Activated CD8-positive, alpha-beta T cell treated with anti-CD3 and anti-CD28 coated beads for 36 hours (primary cell): ENCODE data around the gene IL1RAP. TPM values are rescaled to one million over a fixed set of nuclear protein-coding genes. Genes with fewer than 3 reads are reported as not detected.

Experiments used
- ATAC-seq: fragments of 200-7000 bp; cut with Tn5 transposase; one replicate; pipeline ENCODE4 v1.10.0; 2021; ENCODE audit warnings: mild to moderate bottlenecking, moderate library complexity
- CTCF ChIA-PET: fragments of 350-600 bp; sonication (Branson Sonifier 250); formaldehyde crosslinking; loops from one replicate; lab custom pipeline; 2021; ENCODE audit warnings: antibody characterized with exemption; lab: Charles Lee
- POLR2A ChIA-PET: fragments of 350-600 bp; sonication (Branson Sonifier 250); formaldehyde crosslinking; loops from one replicate; lab custom pipeline; 2021; ENCODE audit warnings: antibody characterized with exemption; lab: Charles Lee
- DNase-seq: peaks from one replicate; pipeline ENCODE4 v3.0.0-alpha.2; 2020
- H3K27ac Mint-ChIP-seq: one replicate; pipeline ENCODE4 v1.8.0; 2021; ENCODE audit warnings: mild to moderate bottlenecking, mixed read lengths
- H3K27me3 Mint-ChIP-seq: one replicate; pipeline ENCODE4 v1.8.0; 2021; ENCODE audit warnings: mixed read lengths
- H3K36me3 Mint-ChIP-seq: one replicate; pipeline ENCODE4 v1.8.0; 2021; ENCODE audit warnings: low read depth, mixed read lengths
- H3K4me1 Mint-ChIP-seq: one replicate; pipeline ENCODE4 v1.8.0; 2021; ENCODE audit warnings: low read depth, mixed read lengths
- H3K4me3 Mint-ChIP-seq: one replicate; pipeline ENCODE4 v1.8.0; 2021; ENCODE audit warnings: mild to moderate bottlenecking, moderate library complexity, mixed read lengths
- H3K9me3 Mint-ChIP-seq: one replicate; pipeline ENCODE4 v1.8.0; 2021; ENCODE audit warnings: mixed read lengths
- intact Hi-C: fragments of 100-400 bp; cut with micrococcal nuclease; formaldehyde crosslinking; loops from one replicate; pipeline ENCODE4 v1.10.0; 2022
- total RNA-seq, 2 experiments: library from RNA; stranded (reverse); gene quantifications; one replicate each; pipeline ENCODE4 v1.2.3, GENCODE V29; 2021
- TF ChIP-seq, protein P1 (sequence below): fragments of 200-600 bp; IDR thresholded peaks from one replicate; pipeline ENCODE4 v1.8.0; 2022; ENCODE audit warnings: antibody characterized with exemption, mild to moderate bottlenecking

IL1RAP gene
- total RNA-seq, 2 experiments from 2014 or later: 18.8 to 20.2 TPM

DNA sequence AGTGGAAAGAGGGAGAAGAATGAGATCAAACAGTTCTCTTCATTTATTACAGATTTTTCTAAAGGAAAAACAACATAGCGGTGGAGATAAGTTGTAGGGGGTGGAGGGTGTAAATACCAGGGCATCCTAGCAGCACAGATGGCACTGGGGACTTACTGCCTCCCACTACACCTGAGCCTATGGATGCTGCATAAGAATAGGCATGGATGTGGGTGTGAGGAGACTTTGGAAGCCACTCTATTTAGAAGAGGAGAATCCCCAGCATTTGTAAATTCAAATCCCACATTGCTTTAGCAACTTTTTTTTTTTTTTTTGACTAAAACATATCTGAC lies 27.4 kb upstream of the IL1RAP start:
- Mint-ChIP-seq H3K4me1 (peaks cover 9% of the 10 kb centered on the region), H3K9me3 (peaks cover 2% of the 10 kb centered on the region), H3K27me3 (peaks cover 54% of the 10 kb centered on the region), H3K4me3 (no peak overlapping the region), H3K36me3 (no peaks in the 10 kb centered on the region), H3K27ac (no peak overlapping the region)
- TF ChIP-seq, protein P1, sequence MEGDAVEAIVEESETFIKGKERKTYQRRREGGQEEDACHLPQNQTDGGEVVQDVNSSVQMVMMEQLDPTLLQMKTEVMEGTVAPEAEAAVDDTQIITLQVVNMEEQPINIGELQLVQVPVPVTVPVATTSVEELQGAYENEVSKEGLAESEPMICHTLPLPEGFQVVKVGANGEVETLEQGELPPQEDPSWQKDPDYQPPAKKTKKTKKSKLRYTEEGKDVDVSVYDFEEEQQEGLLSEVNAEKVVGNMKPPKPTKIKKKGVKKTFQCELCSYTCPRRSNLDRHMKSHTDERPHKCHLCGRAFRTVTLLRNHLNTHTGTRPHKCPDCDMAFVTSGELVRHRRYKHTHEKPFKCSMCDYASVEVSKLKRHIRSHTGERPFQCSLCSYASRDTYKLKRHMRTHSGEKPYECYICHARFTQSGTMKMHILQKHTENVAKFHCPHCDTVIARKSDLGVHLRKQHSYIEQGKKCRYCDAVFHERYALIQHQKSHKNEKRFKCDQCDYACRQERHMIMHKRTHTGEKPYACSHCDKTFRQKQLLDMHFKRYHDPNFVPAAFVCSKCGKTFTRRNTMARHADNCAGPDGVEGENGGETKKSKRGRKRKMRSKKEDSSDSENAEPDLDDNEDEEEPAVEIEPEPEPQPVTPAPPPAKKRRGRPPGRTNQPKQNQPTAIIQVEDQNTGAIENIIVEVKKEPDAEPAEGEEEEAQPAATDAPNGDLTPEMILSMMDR: no peak
- no peak for DNase-seq
- no peak for ATAC-seq
- CTCF ChIA-PET: no interaction called here
- POLR2A ChIA-PET: no interaction called here
- intact Hi-C loops: no loop called here

DNA sequence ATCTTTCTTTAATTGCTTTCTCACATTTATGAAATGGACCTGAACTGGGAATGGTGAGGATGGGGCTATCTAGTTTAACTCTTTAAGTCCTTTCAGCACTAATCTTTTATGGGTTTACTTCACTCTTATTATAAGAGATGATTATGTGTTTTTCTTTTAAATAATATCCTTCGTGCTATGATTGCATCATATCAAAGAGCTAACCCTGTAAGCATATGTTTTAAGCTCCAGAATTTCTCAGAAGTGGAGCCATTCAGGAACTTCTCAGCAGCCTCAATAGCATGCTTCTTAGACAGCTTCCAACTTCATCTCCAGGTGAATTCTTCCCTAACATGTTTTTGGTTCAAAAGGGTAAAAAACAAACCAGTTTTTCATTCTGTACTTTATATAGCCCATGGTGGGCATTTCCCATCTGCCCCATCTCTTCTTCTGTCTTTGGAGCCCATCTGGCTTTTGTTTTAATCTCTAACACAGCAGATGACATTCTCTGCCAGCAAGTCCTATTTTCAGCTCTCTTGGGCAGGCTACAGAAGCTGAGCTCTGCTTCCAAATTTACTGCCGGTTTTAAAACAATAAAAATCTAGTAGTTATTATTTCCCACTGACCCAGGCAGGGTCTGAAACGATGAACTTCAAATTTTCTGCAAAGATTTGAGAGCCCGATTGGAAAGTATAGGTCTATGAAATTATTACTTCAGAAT lies 26.8 kb upstream of the IL1RAP start:
- H3K9me3 Mint-ChIP-seq: peaks cover 2% of the 10 kb centered on the region
- peaks cover 54% of the 10 kb centered on the region for H3K27me3 Mint-ChIP-seq
- no peak overlapping the region for H3K4me3 Mint-ChIP-seq
- no peak for DNase-seq
- ChIA-PET CTCF (interaction anchor here (1.1 to 1.4 kb wide), 2 partner anchors 12 to 165 kb away, joined by 3 to 4 read pairs; partner anchors contain the start of gene CLDN1), POLR2A (no interaction called here)
- intact Hi-C loops: no loop called here
- H3K27ac Mint-ChIP-seq: no peak overlapping the region
- ATAC-seq: no peak
- TF ChIP-seq, protein P1: no peak
- H3K4me1 Mint-ChIP-seq: peaks cover 14% of the 10 kb centered on the region
- no peaks in the 10 kb centered on the region for H3K36me3 Mint-ChIP-seq

DNA sequence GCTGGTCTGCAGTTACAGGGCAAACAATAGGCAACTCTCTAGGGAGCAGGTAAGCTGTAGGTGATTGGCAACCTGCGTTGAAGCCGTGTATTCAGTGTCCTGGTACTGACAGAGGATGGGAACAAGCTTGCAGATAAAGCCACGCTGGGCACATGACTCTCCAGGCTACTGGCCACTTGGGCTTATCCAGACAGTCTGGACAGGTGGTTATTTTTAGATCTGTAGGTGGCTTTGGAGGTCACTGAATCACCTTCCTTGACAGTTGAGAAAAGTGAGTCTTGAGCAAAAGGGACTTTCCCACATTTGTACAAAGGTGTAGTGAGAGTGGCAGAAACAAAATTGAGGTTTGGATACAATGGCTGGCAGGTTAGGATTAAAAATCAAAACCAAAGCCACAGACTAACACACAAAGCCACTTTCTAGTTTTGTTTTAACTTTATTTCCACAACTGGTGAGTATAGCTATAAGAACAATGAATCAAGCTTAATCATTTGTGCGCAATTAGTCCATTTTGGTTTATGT lies 22.3 kb upstream of the IL1RAP start:
- POLR2A ChIA-PET: interaction anchor here (0.7 kb wide), 1 partner anchor 86 kb away, joined by 3 read pairs; no protein-coding TSS in a partner anchor
- peak; percentile 94 for ATAC-seq
- intact Hi-C loops: no loop called here
- peak; percentile 38 for DNase-seq
- Mint-ChIP-seq H3K9me3 (no peaks in the 10 kb centered on the region), H3K4me3 (no peak overlapping the region), H3K27me3 (peaks cover 51% of the 10 kb centered on the region), H3K27ac (no peak overlapping the region), H3K4me1 (peaks cover 23% of the 10 kb centered on the region), H3K36me3 (no peaks in the 10 kb centered on the region)
- TF ChIP-seq, protein P1: no peak
- CTCF ChIA-PET: interaction anchor here (1.2 to 1.4 kb wide), 5 partner anchors 12 to 206 kb away, joined by 3 to 5 read pairs (median 4); partner anchors contain the start of genes CLDN1 and IL1RAP

DNA sequence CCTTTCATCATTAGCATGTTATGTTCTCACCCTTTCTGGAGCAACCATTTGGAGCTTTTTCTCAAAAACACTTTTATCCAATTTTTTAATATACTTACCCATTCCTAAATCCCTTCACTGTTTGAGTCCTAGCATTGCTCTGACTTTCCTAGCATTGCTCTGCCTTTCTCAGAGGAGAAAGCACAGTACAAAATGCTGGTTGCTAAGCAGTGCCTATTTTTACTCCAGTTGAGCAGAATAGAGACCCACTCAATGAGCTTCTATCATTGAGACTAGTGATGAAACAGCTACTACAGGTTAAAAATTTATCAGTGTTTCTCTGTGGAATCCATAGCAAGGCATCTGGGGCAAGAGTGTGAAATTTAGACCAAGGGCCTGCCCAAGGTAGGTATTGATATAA lies 21.8 kb upstream of the IL1RAP start:
- H3K36me3 Mint-ChIP-seq: no peaks in the 10 kb centered on the region
- peaks cover 51% of the 10 kb centered on the region for H3K27me3 Mint-ChIP-seq
- DNase-seq (no peak), ATAC-seq (no peak)
- intact Hi-C loops: no loop called here
- H3K27ac Mint-ChIP-seq: no peak overlapping the region
- ChIA-PET POLR2A (interaction anchor here (0.7 kb wide), 1 partner anchor 85 kb away, joined by 3 read pairs; no protein-coding TSS in a partner anchor), CTCF (interaction anchor here (1.2 to 1.4 kb wide), 4 partner anchors 12 to 170 kb away, joined by 3 to 5 read pairs (median 4); partner anchors contain the start of genes CLDN1 and IL1RAP)
- no peak overlapping the region for H3K4me3 Mint-ChIP-seq
- peaks cover 23% of the 10 kb centered on the region for H3K4me1 Mint-ChIP-seq
- H3K9me3 Mint-ChIP-seq: no peaks in the 10 kb centered on the region
- TF ChIP-seq, protein P1: no peak

DNA sequence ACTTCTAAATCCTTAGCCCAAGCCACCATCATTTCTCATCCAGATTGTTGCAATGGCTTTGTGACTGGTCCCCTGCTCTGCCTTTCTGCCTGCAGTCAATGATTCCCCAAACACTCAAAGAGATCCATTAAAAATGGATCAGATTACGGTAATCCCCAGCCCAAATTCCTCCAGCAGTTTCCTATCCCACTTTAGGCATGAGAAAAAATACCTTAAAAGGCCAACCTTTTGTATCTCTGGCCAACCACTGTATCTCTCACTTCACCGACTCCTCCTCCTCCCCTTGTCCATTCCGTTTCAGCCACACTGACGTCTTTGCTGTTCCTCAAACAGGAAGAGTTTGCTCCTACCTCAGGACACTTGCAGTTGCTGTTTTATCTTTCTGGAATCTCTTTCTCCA lies 20.9 kb upstream of the IL1RAP start:
- H3K27ac Mint-ChIP-seq: no peak overlapping the region
- TF ChIP-seq, protein P1: no peak
- H3K36me3 Mint-ChIP-seq: no peaks in the 10 kb centered on the region
- H3K4me3 Mint-ChIP-seq: no peak overlapping the region
- no peaks in the 10 kb centered on the region for H3K9me3 Mint-ChIP-seq
- ChIA-PET CTCF (no interaction called here), POLR2A (interaction anchor here (1.0 kb wide), 1 partner anchor 20 kb away, joined by 3 read pairs; no protein-coding TSS in a partner anchor)
- H3K27me3 Mint-ChIP-seq: peaks cover 51% of the 10 kb centered on the region
- ATAC-seq (no peak), DNase-seq (no peak)
- H3K4me1 Mint-ChIP-seq: peaks cover 23% of the 10 kb centered on the region
- intact Hi-C loops: no loop called here
